DND-41 (cell line): ENCODE measurements around the gene COL25A1.

ENCODE experiments used
- ATAC-seq: fragments of 200-7000 bp; cut with Tn5 transposase; 3 replicates; pipeline ENCODE4 v1.9.1; 2021; ENCODE audit warnings: low read depth; ENCODE audit not compliant: insufficient read depth
- DNase-seq: peaks from one replicate; pipeline ENCODE4 v3.0.0-alpha.2; 2020
- H2AFZ ChIP-seq: 2 replicates; pipeline ENCODE4 v1.6.0; 2012; ENCODE audit warnings: low read depth, low read length
- H3K27ac ChIP-seq: 2 replicates; pipeline ENCODE4 v1.5.1; 2012; ENCODE audit warnings: low read length, inconsistent platforms
- H3K27me3 ChIP-seq: fragments of 200-600 bp; sonication (generic); 2 replicates; pipeline ENCODE4 v1.6.0; 2012; ENCODE audit warnings: low read length, mild to moderate bottlenecking, inconsistent platforms; ENCODE audit not compliant: insufficient read depth, poor library complexity
- H3K36me3 ChIP-seq: 2 replicates; pipeline ENCODE4 v1.5.1; 2012; ENCODE audit warnings: low read length, inconsistent platforms; ENCODE audit not compliant: insufficient read depth
- H3K4me1 ChIP-seq: 2 replicates; pipeline ENCODE4 v1.5.1; 2012; ENCODE audit warnings: mild to moderate bottlenecking, low read length; ENCODE audit not compliant: insufficient read depth
- H3K4me2 ChIP-seq: 2 replicates; pipeline ENCODE4 v1.6.0; 2012; ENCODE audit warnings: mild to moderate bottlenecking, moderate library complexity, low read length, inconsistent platforms; ENCODE audit not compliant: insufficient read depth
- H3K4me3 ChIP-seq, 2 experiments: fragments of 200-600 bp in 1 of 2; shearing (Covaris generic) in 1 of 2; 2 replicates each; pipeline ENCODE4 v1.5.1; 2012 to 2016; ENCODE audit warnings: inconsistent platforms in 2 of 2, low read length in 2 of 2, mild to moderate bottlenecking in 2 of 2, low read depth in 1 of 2, moderate library complexity in 1 of 2
- H3K79me2 ChIP-seq: 2 replicates; pipeline ENCODE4 v1.6.0; 2012; ENCODE audit warnings: low read length, inconsistent platforms; ENCODE audit not compliant: insufficient read depth
- H3K9ac ChIP-seq: 2 replicates; pipeline ENCODE4 v1.6.0; 2012; ENCODE audit warnings: low read depth, mild to moderate bottlenecking, inconsistent platforms, low read length, moderate library complexity
- H3K9me3 ChIP-seq: 2 replicates; pipeline ENCODE4 v1.5.1; 2012; ENCODE audit warnings: low read length, moderate library complexity, mild to moderate bottlenecking, inconsistent platforms; ENCODE audit not compliant: insufficient read depth, severe bottlenecking
- H4K20me1 ChIP-seq: 2 replicates; pipeline ENCODE4 v1.6.0; 2012; ENCODE audit warnings: low read length; ENCODE audit not compliant: insufficient read depth
- EZH2 ChIP-seq: IDR thresholded peaks from 3 replicates; pipeline ENCODE4 v1.6.1; 2012; ENCODE audit warnings: borderline replicate concordance, low read depth, mild to moderate bottlenecking, moderate library complexity, low read length, inconsistent platforms; ENCODE audit not compliant: severe bottlenecking
- TF ChIP-seq, protein P1 (sequence below): IDR thresholded peaks from 2 replicates; pipeline ENCODE4 v1.5.1; 2012; ENCODE audit warnings: borderline replicate concordance, low read length, moderate library complexity, mild to moderate bottlenecking; ENCODE audit not compliant: poor library complexity, severe bottlenecking; ENCODE audit errors: extremely low read depth

COL25A1 gene

DNA sequence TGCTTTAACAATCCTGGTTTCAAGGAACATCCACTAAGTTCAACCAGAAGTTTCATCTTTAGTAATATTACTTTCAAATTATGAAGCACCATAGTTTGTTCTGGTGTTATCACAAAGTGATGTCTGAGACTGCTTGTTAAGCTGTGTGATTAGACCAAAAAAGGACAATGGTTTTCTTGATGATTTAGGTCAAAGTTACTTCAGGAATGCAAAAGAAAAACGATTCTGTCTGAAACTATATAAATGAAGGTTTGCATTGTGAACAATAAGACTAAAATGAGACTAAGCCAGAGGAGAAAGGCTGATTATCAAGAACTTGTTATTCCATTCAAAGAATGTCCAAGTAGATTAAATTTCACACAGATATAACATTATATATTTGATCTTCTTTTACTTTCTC is 417.2 kb downstream of the COL25A1 start:
- no peak for TF ChIP-seq EZH2
- TF ChIP-seq, protein P1, sequence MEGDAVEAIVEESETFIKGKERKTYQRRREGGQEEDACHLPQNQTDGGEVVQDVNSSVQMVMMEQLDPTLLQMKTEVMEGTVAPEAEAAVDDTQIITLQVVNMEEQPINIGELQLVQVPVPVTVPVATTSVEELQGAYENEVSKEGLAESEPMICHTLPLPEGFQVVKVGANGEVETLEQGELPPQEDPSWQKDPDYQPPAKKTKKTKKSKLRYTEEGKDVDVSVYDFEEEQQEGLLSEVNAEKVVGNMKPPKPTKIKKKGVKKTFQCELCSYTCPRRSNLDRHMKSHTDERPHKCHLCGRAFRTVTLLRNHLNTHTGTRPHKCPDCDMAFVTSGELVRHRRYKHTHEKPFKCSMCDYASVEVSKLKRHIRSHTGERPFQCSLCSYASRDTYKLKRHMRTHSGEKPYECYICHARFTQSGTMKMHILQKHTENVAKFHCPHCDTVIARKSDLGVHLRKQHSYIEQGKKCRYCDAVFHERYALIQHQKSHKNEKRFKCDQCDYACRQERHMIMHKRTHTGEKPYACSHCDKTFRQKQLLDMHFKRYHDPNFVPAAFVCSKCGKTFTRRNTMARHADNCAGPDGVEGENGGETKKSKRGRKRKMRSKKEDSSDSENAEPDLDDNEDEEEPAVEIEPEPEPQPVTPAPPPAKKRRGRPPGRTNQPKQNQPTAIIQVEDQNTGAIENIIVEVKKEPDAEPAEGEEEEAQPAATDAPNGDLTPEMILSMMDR, result no peak

GRCh38 chr4:108884596-108884995 is 417.9 kb downstream of the COL25A1 start:
- Histone ChIP-seq H3K36me3 (no peaks in the 10 kb centered on the region), H2AFZ (no peak overlapping the region), H3K4me2 (no peak overlapping the region), H3K27me3 (no peaks in the 10 kb centered on the region), H4K20me1 (no peaks in the 10 kb centered on the region), H3K9me3 (no peaks in the 10 kb centered on the region), H3K27ac (no peak overlapping the region), H3K4me1 (no peaks in the 10 kb centered on the region), H3K4me3 (no peak overlapping the region), H3K9ac (no peak overlapping the region), H3K79me2 (no peaks in the 10 kb centered on the region)
- no peak for ATAC-seq
- TF ChIP-seq, protein P1, result no peak
- TF ChIP-seq EZH2, result no peak
- DNase-seq, result no peak

More for the DNA sequence above, 417.2 kb downstream of the COL25A1 start:
- Histone ChIP-seq H3K27ac (no peak overlapping the region), H3K79me2 (no peaks in the 10 kb centered on the region), H3K4me3 (no peak overlapping the region), H2AFZ (no peak overlapping the region), H3K36me3 (no peaks in the 10 kb centered on the region), H3K9me3 (no peaks in the 10 kb centered on the region), H3K9ac (no peak overlapping the region), H3K27me3 (no peaks in the 10 kb centered on the region), H4K20me1 (no peaks in the 10 kb centered on the region), H3K4me1 (no peaks in the 10 kb centered on the region), H3K4me2 (no peak overlapping the region)
- ATAC-seq (no peak), DNase-seq (no peak)

DNA sequence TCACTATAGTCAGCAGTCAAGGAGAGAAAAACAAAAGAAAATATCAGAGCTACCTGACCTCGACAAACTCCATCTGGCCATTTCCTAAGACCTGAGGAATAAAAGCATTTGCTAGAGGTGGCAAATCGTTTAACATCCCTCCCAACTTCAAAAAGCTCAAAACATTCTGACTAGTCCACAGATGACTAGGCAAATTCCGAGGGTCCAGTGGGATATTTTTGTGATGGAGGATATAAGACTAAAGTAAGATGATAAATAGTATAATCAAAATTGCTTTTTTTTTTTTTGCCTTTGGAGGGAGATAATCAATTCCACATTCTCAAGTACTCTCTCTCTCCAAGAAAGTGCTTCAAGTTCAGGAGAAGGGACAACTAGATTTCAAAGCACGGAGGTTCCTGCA is 420.5 kb downstream of the COL25A1 start:
- Histone ChIP-seq H3K79me2 (no peaks in the 10 kb centered on the region), H2AFZ (no peak overlapping the region), H3K36me3 (no peaks in the 10 kb centered on the region), H3K9ac (no peak overlapping the region), H4K20me1 (no peaks in the 10 kb centered on the region), H3K4me1 (no peaks in the 10 kb centered on the region), H3K27ac (no peak overlapping the region), H3K27me3 (no peaks in the 10 kb centered on the region), H3K4me2 (no peak overlapping the region), H3K9me3 (no peaks in the 10 kb centered on the region), H3K4me3 (no peak overlapping the region)
- DNase-seq (no peak), ATAC-seq (no peak)
- TF ChIP-seq, protein P1, result no peak
- TF ChIP-seq EZH2, result no peak

DNA sequence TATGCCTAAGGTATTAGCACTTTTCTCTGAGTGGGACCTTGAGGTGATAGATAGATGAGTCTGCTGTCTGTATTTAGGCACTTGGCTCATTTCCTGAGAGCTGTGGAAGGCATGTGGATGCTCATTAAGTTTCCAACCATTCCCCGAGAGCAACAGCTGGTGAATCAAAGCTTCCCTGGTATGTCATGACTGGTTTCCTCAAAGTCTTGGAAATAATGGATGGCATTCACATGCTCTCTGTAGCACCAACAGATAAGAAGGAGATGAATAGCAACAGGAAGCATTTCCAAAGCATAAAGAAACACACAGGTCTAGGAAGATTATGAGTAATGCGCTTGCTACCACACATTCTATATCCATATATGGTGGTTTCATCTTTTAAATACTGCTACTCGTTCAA is 421.3 kb downstream of the COL25A1 start:
- no peaks in the 10 kb centered on the region for H3K36me3 ChIP-seq
- H4K20me1 ChIP-seq, result no peaks in the 10 kb centered on the region
- H2AFZ ChIP-seq, result no peak overlapping the region
- no peak for ATAC-seq
- DNase-seq, result no peak
- TF ChIP-seq, protein P1, result no peak
- TF ChIP-seq EZH2, result no peak
- H3K27ac ChIP-seq, result no peak overlapping the region
- H3K4me1 ChIP-seq, result no peaks in the 10 kb centered on the region
- no peaks in the 10 kb centered on the region for H3K79me2 ChIP-seq
- H3K4me3 ChIP-seq, result no peak overlapping the region
- H3K4me2 ChIP-seq, result no peak overlapping the region
- H3K27me3 ChIP-seq, result no peaks in the 10 kb centered on the region
- H3K9ac ChIP-seq, result no peak overlapping the region
- H3K9me3 ChIP-seq, result no peaks in the 10 kb centered on the region
